AG09309 (cell line): ENCODE data around the gene EMC10.

ENCODE experiments used
- DNase-seq: peaks from one replicate; pipeline ENCODE4 v3.0.0-alpha.2; 2010; ENCODE audit warnings: low read depth
- H3K4me3 ChIP-seq: 2 replicates; pipeline ENCODE4 v1.5.1; 2011; ENCODE audit warnings: mild to moderate bottlenecking, low read depth, low read length, moderate library complexity; ENCODE audit not compliant: control insufficient read depth
- TF ChIP-seq, protein P1 (sequence below): IDR thresholded peaks from 2 replicates; pipeline ENCODE4 v1.5.1; 2011; ENCODE audit warnings: mild to moderate bottlenecking, low read depth, low read length, inconsistent platforms; ENCODE audit not compliant: insufficient read depth, control insufficient read depth; ENCODE audit errors: missing control alignments

EMC10 gene

DNA sequence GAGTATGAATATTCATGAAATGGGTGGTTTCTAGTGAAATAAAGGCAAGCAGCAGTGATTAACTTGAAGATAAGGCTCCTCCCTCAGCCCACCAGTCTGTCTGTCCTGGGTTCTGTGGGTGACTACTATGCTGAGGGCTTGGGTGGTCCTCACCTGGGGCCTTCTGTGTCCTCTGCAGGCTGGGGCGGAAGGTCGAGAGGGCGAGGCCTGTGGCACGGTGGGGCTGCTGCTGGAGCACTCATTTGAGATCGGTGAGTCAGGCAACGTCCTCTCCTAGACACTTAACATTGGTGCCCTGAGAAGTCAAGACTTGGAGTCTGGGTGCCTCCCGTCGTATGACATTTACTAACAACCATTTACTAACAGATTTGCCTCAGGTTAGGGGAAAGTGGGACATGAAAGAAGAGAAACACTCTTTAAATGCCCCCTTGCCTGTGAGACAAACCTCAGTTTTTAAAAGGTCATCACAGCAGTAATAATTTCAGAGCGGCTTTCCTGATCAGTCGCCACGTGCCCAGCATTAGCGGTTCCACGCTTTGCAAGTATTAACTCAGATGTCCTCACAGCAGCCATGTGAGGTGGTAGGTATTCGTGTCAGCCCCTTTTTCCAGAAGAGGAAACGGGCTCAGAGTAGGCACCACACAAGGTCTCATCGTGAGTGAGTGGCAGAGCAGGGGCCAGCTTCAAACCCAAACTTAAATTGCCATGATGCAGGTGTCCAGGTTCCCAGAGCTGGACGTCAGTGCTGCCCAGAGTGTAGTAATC, 1.6 kb downstream of the EMC10 start:
- no peak for DNase-seq
- no peak overlapping the region for H3K4me3 ChIP-seq
- TF ChIP-seq, protein P1, sequence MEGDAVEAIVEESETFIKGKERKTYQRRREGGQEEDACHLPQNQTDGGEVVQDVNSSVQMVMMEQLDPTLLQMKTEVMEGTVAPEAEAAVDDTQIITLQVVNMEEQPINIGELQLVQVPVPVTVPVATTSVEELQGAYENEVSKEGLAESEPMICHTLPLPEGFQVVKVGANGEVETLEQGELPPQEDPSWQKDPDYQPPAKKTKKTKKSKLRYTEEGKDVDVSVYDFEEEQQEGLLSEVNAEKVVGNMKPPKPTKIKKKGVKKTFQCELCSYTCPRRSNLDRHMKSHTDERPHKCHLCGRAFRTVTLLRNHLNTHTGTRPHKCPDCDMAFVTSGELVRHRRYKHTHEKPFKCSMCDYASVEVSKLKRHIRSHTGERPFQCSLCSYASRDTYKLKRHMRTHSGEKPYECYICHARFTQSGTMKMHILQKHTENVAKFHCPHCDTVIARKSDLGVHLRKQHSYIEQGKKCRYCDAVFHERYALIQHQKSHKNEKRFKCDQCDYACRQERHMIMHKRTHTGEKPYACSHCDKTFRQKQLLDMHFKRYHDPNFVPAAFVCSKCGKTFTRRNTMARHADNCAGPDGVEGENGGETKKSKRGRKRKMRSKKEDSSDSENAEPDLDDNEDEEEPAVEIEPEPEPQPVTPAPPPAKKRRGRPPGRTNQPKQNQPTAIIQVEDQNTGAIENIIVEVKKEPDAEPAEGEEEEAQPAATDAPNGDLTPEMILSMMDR = no peak

DNA sequence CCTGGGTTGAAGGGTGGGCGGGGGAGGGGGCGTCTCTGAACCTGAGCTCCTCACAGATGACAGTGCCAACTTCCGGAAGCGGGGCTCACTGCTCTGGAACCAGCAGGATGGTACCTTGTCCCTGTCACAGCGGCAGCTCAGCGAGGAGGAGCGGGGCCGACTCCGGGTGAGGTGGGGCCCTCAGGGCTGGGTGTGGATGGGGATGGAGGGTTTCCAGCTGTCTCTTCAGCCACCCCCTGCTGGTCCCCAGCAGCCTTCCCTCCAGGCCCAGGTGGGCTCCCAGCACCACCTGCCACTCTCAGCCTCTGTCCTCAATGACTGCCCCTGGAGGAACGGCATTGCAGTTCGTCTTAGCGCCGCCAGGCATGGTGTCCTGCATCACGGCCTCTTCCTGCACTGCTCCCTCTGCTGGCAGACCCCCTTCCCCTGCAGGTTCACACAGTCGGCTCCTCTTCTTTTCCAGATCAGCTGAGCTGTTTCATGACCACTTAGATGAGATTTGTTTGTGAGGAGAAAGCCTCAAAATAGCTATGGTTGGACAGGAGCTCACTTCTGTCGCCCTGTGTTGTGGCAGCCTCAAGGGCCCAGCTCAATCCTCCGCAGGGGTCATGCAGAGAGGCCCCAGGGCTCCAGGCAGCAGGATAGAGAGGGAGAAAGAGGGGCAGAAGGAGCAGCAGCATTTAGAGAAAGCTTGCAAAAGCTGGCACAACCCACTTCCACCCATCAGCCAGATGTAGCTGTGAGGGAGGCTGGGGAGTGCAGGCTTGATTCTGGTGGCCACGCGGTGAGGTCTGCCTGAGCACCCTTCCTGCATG, 2.8 kb downstream of the EMC10 start:
- no peak overlapping the region for H3K4me3 ChIP-seq
- TF ChIP-seq, protein P1 = peak; percentile 57
- no peak for DNase-seq

DNA sequence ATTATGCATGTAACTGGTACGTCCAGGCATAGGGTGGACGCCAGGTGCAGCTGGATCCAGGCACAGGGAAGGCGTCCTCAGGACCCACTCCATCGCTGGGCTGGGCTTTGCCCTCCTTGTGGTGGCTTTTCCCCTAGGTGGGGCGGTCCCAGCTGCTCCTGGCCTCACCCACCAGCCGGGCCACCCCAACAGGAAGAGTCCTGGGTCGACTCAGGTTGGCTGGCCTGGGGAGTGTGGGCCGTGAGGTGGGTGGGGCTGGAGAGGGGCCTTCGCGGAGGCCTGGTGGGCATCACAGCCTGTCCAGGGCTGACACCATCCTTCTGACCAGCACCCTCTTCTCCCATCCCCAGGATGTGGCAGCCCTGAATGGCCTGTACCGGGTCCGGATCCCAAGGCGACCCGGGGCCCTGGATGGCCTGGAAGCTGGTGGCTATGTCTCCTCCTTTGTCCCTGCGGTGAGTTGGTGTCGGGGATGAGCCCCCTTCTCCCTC, 3.5 kb downstream of the EMC10 start:
- no peak for DNase-seq
- H3K4me3 ChIP-seq = no peak overlapping the region
- TF ChIP-seq, protein P1 = no peak

DNA sequence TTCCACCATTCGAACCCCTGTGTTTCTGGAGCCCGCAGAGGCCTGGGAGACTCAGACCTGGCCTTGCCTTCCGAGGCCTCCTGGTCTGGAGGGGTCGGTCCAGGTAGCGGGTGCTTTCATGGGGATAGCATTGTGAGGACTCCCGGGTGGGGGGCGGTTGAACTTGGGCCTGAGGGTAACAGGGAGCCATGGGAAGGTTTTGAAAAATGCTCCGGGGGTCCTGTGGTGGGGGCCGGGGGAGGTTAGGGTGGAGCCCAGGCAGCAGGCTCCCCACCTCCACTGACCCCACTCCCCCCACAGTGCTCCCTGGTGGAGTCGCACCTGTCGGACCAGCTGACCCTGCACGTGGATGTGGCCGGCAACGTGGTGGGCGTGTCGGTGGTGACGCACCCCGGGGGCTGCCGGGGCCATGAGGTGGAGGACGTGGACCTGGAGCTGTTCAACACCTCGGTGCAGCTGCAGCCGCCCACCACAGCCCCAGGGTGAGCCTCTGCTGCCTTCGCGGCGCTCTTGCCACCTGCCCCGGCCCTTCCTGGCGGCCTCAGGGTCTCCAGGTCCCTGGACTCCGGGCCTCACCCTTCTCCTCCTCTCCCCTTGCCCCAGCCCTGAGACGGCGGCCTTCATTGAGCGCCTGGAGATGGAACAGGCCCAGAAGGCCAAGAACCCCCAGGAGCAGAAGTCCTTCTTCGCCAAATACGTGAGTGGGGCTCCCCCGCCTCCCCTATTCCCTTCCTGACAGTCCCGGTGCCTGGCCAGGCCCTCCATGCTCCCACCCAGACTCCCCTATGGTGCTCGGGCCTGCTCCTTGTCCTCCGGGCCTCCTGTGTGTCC, 4.2 kb downstream of the EMC10 start:
- TF ChIP-seq, protein P1 = no peak
- DNase-seq = no peak
- H3K4me3 ChIP-seq = no peak overlapping the region

DNA sequence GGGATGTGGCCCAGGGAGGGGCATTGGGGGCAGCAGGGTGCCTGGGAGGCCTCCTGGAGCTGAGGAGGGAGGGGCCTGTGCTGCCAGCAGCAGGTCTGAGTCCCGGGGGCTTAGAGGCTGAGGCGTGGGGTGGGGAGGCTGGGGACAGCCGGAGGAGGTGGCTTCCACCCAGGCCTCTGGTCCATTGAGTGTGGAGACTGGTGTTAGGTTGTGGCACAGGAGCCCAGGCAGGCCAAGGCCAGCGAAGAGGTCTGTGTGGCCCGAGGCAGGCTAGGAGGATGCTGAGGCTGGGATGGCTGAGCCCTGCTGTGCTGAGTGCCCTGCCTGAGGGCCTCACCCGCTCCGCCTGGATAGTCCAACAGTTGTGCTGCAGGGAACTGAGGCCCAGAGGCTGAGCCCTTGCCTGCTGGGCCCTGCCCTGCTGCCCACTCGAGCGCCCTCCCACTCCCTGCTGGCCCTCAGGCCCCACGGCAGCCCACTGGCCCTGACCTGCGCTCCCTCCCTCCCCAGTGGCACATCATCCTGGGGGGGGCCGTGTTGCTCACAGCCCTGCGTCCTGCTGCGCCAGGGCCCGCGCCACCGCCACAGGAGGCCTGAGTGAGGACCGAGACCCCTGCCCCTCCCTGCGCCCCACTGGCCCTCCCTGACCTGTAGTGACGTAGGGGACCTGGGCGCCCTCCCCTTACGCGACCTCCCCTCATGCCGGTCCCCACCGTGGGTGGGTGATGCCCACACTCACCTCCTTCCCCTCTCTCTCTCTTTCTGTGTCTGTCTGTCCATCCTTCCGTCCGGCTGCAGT, 5.2 kb downstream of the EMC10 start:
- no peak overlapping the region for H3K4me3 ChIP-seq
- no peak for DNase-seq
- TF ChIP-seq, protein P1 = no peak
